Right cardiac atrium (tissue), 5 donors: ENCODE measurements around the gene ZSWIM5. TPM values are rescaled to one million over a fixed set of nuclear protein-coding genes. Genes with fewer than 3 reads are reported as not detected.
"Not testable (repeated sequence)": the region's sequence is repeated elsewhere in the genome, so short reads cannot be mapped to it uniquely, and the experiment has no call there.

Experiments used
- ATAC-seq, 2 donors: fragments of 200-7000 bp; cut with Tn5 transposase; one replicate each; pipeline versions ENCODE4 v1.8.0 to v1.9.1; 2020; ENCODE audit warnings: moderate library complexity in 2 of 2, mild to moderate bottlenecking in 1 of 2
- DNase-seq, 3 donors: peaks; one replicate each; pipeline ENCODE4 v3.0.0-alpha.2; 2020
- H3K27ac ChIP-seq: one replicate; pipeline ENCODE4 v1.5.1; 2013; ENCODE audit warnings: mild to moderate bottlenecking, low read length, control low read depth, moderate library complexity
- H3K27me3 ChIP-seq: one replicate; pipeline ENCODE4 v1.6.1; 2013; ENCODE audit not compliant: control insufficient read depth, insufficient read depth
- H3K4me1 ChIP-seq: one replicate; pipeline ENCODE4 v1.6.1; 2013; ENCODE audit warnings: low read length; ENCODE audit not compliant: control insufficient read depth, insufficient read depth
- H3K4me3 ChIP-seq: one replicate; pipeline ENCODE4 v1.5.1; 2013; ENCODE audit warnings: low read length, control low read depth
- H3K9me3 ChIP-seq: one replicate; pipeline ENCODE4 v1.6.1; 2013; ENCODE audit warnings: low read length; ENCODE audit not compliant: control insufficient read depth
- WGBS: extraction: QIAGEN DNeasy Blood & Tissue Kit; methylation state at CpG from one replicate; pipeline ENCODE4 v1.1.7; 2013; 5-methylcytosine and 5-hydroxymethylcytosine counted together
- intact Hi-C, 4 donors: fragments of 100-400 bp; cut with DNase I; formaldehyde crosslinking; loops; one replicate each; pipeline versions ENCODE4 v1.11.0 to v1.14.0; 2022 to 2023
- polyA plus RNA-seq: library from polyadenylated mRNA; stranded (reverse); fragments of 200-250 nt; gene quantifications from one replicate; pipeline ENCODE4 v1.2.3, GENCODE V29; 2013
- total RNA-seq, 4 donors: library from RNA; stranded (reverse); fragmentation: NEBNext Ultra II Directional; extraction: Animal tissue kit (Norgen Biotek cat#: 25700); gene quantifications; one replicate each; pipeline ENCODE4 v1.2.1, GENCODE V29; 2021
- donor health status: healthy with polysubstance abuse.
- donor health status: DM: no; HTN: yes; CAD: no.
- donor health status: DM: no; HTN: no; CAD: no.
- donor health status: DM: no; HTN: yes; CAD: no; lungs with severe emphysema.
- donor health status: DM: yes; HTN: yes; CAD: no.

Gene ZSWIM5
- total and polyA plus RNA-seq, 5 donors, result 0.68 to 2.2 (median 1.8) TPM

DNA sequence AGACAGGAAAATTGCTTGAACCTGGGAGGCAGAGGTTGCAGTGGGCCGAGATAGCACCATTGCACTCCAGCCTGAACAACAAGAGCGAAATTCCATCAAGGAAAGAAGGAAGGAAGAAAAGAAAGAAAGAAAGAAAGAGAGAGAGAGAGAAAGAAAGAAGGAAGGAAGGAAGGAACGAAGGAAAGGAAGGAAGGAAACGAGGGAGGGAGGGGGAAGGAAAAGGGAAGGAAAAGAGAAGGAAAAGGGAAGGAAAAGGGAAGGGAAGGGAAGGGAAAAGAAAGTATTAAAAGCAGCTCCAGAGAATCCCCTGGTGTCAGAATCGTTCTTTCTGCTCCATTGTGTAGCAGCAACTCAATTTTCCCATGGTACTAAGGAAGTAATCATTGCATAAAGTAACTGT is 19.2 kb upstream of the ZSWIM5 start:
- intact Hi-C loops, result no loop called here
- Histone ChIP-seq H3K9me3 (no peaks in the 10 kb centered on the region), H3K4me1 (no peaks in the 10 kb centered on the region), H3K4me3 (no peak overlapping the region), H3K27me3 (no peaks in the 10 kb centered on the region), H3K27ac (no peak overlapping the region)
- ATAC-seq (no peak), DNase-seq (no peak)
- 72% methylated on average over 5 of the region's 5 CpGs for WGBS

DNA sequence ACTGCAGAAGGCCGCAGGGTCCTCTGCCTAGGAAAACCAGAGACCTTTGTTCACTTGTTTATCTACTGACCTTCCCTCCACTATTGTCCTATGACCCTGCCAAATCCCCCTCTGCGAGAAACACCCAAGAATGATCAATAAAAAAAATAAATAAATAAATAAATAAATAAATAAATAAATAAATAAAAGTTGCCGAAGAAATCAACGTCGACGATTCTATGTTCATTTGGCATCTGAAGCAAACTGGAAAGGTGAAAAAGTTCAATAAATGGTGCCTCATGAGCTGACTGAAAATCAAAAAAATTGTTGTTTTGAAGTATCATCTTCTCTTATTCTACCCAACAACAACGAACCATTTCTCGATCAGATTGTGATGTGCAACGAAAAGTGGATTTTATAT is 17.3 kb upstream of the ZSWIM5 start:
- H3K4me3 ChIP-seq, H3K27me3 ChIP-seq, intact Hi-C loops, H3K4me1 ChIP-seq, H3K27ac ChIP-seq, DNase-seq, H3K9me3 ChIP-seq, ATAC-seq: not testable (repeated sequence)
- 91% methylated on average over 8 of the region's 9 CpGs for WGBS

DNA sequence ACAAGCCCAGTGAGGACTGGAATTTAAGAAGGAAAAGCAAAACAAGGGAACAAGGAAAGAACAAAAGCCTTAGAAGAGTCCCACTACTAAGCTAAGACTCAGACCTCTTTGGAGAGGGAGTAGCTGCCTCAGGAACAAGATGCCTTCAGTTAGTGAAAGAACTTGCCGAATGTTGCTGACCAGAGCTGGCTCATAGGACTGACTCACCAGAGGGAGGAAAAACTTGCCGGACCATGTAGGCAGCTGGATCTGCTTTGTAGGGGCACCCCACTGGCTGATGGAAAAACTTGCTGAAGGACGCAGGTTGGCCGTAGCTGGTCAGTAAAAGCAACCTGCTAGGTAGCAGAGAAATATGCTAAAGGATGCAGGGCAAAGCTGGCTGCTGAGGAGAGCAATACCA is 15.3 kb upstream of the ZSWIM5 start:
- DNase-seq (no peak), ATAC-seq (no peak)
- 81% methylated on average over 4 of the region's 4 CpGs for WGBS
- intact Hi-C loops, result no loop called here
- Histone ChIP-seq H3K9me3 (no peaks in the 10 kb centered on the region), H3K27me3 (no peaks in the 10 kb centered on the region), H3K4me3 (no peak overlapping the region), H3K27ac (no peak overlapping the region), H3K4me1 (no peaks in the 10 kb centered on the region)

DNA sequence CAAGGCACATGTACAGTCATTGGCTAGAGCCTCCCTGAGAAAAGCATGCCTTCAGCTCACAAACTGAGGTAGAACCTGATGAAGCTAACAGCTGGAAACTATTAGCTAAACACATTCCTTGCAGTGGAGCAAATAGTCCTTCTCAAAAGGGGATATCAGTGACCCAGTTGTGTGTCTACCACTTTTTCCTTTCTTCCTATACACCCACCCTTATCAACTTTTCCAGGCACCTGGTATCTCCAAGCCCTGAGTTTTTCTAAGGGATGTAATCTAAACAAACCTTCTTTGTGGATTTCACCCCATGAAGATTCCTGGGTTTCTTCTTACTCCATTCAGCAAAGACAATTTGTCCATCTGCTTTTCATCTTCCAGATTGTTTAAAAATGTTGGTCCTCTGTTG is 10.5 kb upstream of the ZSWIM5 start:
- intact Hi-C loops, result no loop called here
- Histone ChIP-seq H3K27ac (no peak overlapping the region), H3K4me1 (no peaks in the 10 kb centered on the region), H3K27me3 (no peaks in the 10 kb centered on the region), H3K9me3 (no peaks in the 10 kb centered on the region), H3K4me3 (no peak overlapping the region)
- ATAC-seq (no peak), DNase-seq (no peak)

DNA sequence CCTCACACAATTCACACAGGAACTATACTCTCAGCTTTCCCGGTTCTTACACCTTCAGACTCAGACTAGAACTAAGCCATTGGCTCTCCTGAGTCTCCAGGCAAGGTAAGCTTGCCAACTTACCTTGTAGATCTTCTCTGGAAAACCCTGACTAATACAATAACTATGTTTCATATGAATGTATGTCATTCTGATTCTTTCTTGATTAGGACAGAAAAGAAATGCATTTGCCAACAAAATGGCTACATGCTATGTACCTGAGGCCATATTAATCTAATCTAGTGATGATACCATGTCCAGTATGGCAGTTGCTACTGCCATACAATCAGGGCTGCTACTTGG is 9.8 kb upstream of the ZSWIM5 start:
- no peak for ATAC-seq
- Histone ChIP-seq H3K9me3 (no peaks in the 10 kb centered on the region), H3K27me3 (no peaks in the 10 kb centered on the region), H3K4me1 (no peaks in the 10 kb centered on the region), H3K27ac (no peak overlapping the region), H3K4me3 (no peak overlapping the region)
- 67% methylated on average over 1 of the region's 1 CpG for WGBS
- intact Hi-C loops, result no loop called here
- DNase-seq, result no peak

DNA sequence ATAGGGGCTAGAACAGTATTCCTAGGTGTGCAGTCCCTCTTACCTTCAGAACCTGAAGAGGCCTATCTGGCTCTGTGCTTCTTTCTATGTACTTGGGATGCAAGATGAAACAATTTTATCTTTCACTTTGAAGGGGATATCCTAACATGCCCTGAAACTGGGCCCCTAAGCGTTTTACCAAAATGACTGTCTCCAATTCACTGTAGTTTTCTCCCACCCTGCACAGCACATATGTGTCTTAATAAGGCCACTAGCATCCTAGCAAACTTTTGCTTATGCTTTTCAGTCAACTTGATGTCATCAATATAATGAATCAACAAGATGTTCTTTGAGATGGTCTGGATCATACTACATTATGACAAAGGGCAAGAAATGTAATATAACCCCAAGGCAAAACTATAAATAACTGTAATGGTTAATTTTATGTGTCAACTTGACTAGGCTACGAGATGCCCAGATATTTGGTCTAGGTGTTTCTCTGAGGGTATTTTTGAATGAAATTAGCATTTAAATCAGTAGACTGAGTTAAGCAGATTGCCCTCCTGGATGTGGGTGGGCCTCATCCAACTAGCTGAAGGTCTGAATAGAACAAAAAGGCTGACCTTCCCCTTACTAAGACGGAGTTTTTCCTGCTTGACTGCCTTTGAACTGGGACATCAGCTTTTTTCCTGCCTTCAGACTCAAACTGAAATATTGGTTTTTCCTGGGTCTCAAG is 9.2 kb upstream of the ZSWIM5 start:
- no peaks in the 10 kb centered on the region for H3K4me1 ChIP-seq
- ATAC-seq (no peak), DNase-seq (no peak)
- H3K4me3 ChIP-seq, result no peak overlapping the region
- intact Hi-C loops, result no loop called here
- 84% methylated on average over 3 of the region's 3 CpGs for WGBS
- H3K27me3 ChIP-seq, result no peaks in the 10 kb centered on the region
- H3K27ac ChIP-seq, result no peak overlapping the region
- H3K9me3 ChIP-seq, result no peaks in the 10 kb centered on the region

DNA sequence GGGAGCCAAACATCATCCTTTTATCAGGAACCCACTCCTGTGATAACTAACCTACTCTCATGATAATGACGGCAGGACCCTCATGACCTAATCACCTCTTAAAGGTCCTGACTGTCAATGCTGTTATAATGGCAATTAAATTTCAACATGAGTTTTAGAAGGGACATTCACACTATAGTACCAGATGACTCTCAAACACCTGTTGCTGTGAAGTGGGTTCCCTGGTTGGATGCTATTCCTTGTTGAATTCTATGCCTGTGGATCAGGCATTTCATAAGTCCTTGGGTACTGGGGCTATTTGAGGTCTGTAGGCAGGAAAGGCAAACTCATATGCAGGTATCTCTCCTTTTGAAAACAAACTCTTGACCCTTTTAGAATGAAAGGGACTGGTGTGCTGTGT is 7.5 kb upstream of the ZSWIM5 start:
- no peaks in the 10 kb centered on the region for H3K4me1 ChIP-seq
- no peak overlapping the region for H3K27ac ChIP-seq
- no peaks in the 10 kb centered on the region for H3K9me3 ChIP-seq
- 51% methylated on average over 1 of the region's 1 CpG for WGBS
- H3K27me3 ChIP-seq, result no peaks in the 10 kb centered on the region
- ATAC-seq (no peak), DNase-seq (no peak)
- intact Hi-C loops, result no loop called here
- no peak overlapping the region for H3K4me3 ChIP-seq

DNA sequence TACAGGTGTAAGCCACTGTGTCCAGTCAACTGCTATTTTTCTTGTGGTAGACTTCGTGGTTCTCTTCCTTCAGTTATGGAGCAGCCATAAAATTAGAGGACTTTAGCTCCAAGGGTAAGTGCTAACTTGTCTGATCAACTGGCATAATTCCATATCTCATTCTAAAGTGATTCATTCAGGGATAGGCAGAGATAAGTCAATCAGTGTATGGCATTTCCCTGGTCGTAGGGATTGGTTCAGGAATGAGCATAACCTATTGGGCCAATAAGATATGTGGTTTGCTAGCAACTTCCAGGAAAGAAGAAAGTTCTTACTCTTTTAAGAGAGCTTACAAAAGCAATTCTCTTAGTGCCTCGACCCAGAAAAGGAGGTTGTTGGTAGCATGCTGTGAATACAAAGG is 4.7 kb upstream of the ZSWIM5 start:
- Histone ChIP-seq H3K27ac (no peak overlapping the region), H3K27me3 (no peaks in the 10 kb centered on the region), H3K4me1 (no peaks in the 10 kb centered on the region), H3K4me3 (no peak overlapping the region), H3K9me3 (no peaks in the 10 kb centered on the region)
- WGBS, result 69% methylated on average over 3 of the region's 3 CpGs
- intact Hi-C loops, result no loop called here
- no peak for DNase-seq
- no peak for ATAC-seq

DNA sequence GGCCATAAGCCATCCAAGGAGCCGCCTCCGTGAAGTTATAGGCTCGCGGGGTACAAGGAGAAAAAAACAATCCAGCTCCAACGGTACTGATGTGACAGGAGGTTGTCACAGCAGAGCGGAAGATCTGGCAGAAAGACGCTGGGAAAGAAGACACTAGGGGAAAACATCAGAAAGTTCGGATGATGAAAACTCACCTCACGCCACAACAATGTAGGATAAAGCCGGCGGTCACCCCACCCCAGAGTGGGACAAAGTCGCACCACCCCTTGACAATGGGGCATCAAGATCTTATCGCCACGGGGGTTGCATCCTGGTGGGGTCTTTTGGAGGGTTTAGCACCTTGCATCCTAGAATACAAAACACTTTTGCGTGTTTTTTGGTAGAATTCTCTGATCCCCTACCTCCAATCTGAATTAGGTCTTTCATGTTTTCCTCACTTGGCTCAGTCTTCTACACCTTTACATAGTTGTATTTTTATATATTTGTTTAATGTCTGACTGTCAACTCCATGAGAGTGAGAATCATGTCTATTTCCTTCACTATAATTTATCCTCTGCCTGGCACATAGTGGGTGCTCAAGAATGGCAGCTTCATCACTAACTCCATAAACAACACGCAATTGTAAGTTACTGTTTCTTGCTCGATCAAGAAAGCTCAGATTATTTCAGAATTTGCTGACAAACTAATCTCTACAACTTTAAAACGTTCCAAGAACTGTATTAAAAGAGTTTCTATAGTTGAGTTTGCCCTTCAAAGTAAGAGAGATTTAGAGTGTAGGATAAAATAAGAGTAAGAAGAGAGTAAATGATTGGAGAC is 611 bp upstream of the ZSWIM5 start:
- WGBS, result 9% methylated on average over 18 of the region's 18 CpGs
- Histone ChIP-seq H3K4me1 (no peaks in the 10 kb centered on the region), H3K27ac (peak overlapping the region; percentile 32), H3K27me3 (no peaks in the 10 kb centered on the region), H3K9me3 (no peaks in the 10 kb centered on the region), H3K4me3 (peak overlapping the region; percentile 78)
- DNase-seq (no peak), ATAC-seq (no peak)
- intact Hi-C loops, result no loop called here

DNA sequence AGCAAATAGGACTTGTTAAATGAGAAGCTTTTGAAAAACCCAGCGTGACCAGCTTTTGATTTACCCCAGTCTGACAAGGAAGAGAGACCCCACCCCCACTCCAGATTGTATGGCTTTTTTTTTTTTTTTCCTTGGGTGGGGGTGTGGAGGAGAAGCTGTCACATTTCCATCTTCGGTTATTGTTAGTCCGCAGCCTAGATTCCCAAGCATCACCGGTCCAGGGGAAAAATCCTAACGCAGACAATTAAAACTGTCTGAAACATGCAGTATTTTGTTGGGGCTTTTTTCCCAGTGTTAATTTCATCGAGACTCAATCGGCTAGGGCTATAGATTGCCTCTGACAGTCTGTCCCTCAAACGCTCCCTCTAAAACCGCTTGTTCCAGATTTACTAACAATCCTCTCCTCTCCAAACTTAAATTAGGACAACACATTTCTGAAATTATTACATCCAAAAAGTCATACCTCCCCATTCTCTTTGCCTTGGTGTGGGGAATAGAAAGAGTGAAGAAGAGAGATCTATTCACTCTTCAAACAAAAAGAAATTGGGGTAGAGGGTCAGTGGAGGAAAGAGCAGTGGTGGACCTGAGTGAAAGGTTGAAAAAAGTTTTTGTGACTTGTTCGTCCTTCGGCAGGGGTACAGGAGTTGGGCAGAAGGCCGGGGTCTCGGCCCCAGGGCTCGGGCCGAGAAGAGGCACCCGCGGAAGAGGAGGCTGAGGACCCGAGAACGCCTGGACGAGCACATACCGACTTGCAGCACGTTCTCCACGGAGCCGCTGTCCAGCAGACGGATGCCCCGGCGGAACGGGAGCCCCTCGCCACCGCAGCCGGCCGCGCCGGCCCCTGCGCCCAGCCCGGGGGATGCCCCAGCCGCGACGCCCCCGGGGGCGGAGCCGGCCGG is 1.1 kb downstream of the ZSWIM5 start:
- Histone ChIP-seq H3K4me1 (no peaks in the 10 kb centered on the region), H3K4me3 (peak overlapping the region; percentile 78), H3K9me3 (no peaks in the 10 kb centered on the region), H3K27me3 (no peaks in the 10 kb centered on the region), H3K27ac (peak overlapping the region; percentile 1)
- DNase-seq (peak; percentile 47 to 77 (median 69)), ATAC-seq (peak; percentile 65 to 70)
- WGBS, result 2% methylated on average over 43 of the region's 43 CpGs
- intact Hi-C loops, result no loop called here

DNA sequence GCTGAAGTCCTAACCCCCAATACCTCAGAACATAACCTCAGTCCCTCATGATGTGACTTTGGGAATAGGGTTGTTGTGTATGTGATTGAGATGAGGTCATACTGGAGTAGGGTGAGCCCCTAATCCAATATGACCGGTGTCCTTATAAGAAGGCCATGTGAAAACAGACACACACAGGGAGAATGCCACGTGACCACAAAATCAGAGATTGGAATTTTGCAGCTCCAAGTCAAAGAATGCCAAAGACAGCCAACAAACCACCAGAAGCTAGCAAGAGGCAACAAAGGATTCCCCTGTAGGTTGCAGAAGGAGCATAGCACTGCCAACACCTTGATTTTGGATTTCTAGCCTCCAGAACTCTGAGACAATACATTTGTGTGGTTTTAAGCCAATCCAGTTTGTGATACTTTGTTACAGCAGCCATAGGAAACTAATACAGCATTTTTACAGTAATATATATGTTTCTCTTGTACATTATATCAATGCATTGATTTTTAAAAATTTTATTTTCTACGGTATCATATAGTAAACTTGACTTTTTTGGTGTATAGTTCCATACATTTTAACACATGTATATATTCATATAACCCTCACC is 5.4 kb downstream of the ZSWIM5 start:
- Histone ChIP-seq H3K27ac (no peak overlapping the region), H3K4me1 (no peaks in the 10 kb centered on the region), H3K27me3 (no peaks in the 10 kb centered on the region), H3K4me3 (no peak overlapping the region), H3K9me3 (no peaks in the 10 kb centered on the region)
- ATAC-seq, result no peak
- DNase-seq, result no peak
- 87% methylated on average over 3 of the region's 3 CpGs for WGBS
- intact Hi-C loops, result no loop called here
